ENCODE results near the gene RHCE. TPM values are rescaled to one million over a fixed set of nuclear protein-coding genes. Genes with fewer than 3 reads are reported as not detected.
A peak's percentile ranks its signal among the peaks of the same experiment; 100 is the strongest.

The RHCE gene
- total RNA-seq, 1 experiment from 2014 or later, result 0.24 TPM

DNA sequence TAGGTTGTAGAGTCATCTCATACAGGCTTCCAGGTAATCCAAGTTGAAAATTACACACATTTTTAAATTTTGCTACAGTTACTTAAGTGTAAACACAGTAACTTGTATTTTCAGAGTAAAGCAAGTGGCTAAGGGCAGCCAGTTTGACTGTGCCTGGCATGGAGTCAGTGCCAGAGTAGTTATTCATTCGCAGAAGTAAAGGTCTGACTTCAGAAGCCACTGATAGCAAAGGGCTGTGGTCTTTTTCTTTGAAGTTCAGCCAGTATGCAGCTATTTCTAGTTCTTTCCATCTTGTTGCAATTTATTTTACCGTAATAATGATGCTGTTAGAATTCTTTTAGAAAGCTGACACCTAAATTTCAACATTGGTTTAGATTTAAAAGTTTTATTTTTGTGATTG, 73.1 kb downstream of the RHCE start (continued):
- TF ChIP-seq, protein P1, sequence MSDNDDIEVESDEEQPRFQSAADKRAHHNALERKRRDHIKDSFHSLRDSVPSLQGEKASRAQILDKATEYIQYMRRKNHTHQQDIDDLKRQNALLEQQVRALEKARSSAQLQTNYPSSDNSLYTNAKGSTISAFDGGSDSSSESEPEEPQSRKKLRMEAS (CRISPR knock-in tag; IDR thresholded peaks at IDR 0.05), result no peak
- TF ChIP-seq OVOL2 (CRISPR knock-in tag; IDR thresholded peaks at IDR 0.05; ENCODE audit: borderline replicate concordance) (no peak), MYBL2 (CRISPR knock-in tag; IDR thresholded peaks at IDR 0.05) (no peak), IRF2 (CRISPR knock-in tag; IDR thresholded peaks at IDR 0.05; ENCODE audit: borderline replicate concordance, low read depth) (no peak), ZNF121 (CRISPR knock-in tag; IDR thresholded peaks at IDR 0.05) (no peak)

DNA sequence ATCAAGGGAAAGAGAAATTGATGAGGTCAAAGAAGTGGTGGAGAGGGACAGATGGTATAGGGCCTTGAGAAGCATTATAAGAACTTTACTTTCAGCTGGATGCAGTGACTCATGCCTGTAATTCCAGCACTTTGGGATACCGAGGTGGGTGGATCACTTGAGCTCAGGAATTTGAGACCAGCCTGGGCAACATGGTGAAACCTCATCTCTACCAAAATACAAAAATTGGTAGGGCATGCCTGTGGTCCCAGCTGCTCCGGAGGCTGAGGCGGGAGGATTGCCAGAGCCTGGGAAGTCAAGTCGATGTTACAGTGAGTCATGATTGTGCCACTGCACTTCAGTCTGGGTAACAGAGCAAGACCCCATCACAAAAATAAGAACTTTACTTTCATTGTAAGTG, 76.8 kb downstream of the RHCE start:
- peak overlapping the region; percentile 51; the same call in 1 of the 2 replicates for H3K27ac Mint-ChIP-seq
- no peak for ATAC-seq
- DNase-seq (ENCODE audit: low spot score), result no peak
- peaks cover 11% of the 10 kb centered on the region for H3K4me1 Mint-ChIP-seq
- peaks cover 18% of the 10 kb centered on the region for H3K36me3 Mint-ChIP-seq
- ChIA-PET CTCF (no interaction called here), POLR2A (no interaction called here)
- H3K4me3 Mint-ChIP-seq, result no peak overlapping the region
- H3K9me3 Mint-ChIP-seq, result no peaks in the 10 kb centered on the region
- H3K27me3 Mint-ChIP-seq (ENCODE audit: low read depth), result no peaks in the 10 kb centered on the region
- TF ChIP-seq, protein P1 (CRISPR knock-in tag; IDR thresholded peaks at IDR 0.05), result no peak
- TF ChIP-seq ZNF671 (CRISPR knock-in tag; IDR thresholded peaks at IDR 0.05) (no peak), ZNF232 (CRISPR knock-in tag; IDR thresholded peaks at IDR 0.05) (no peak), ZNF219 (CRISPR knock-in tag; IDR thresholded peaks at IDR 0.05; ENCODE audit: borderline replicate concordance) (no peak), NR2C2 (CRISPR knock-in tag; IDR thresholded peaks at IDR 0.05) (no peak), NFATC4 (CRISPR knock-in tag; IDR thresholded peaks at IDR 0.05) (no peak), ZBTB21 (CRISPR knock-in tag; IDR thresholded peaks at IDR 0.05; ENCODE audit: borderline replicate concordance) (no peak), ZNF138 (CRISPR knock-in tag; conservative IDR thresholded peaks at IDR 0.05) (no peak)
- TF ChIP-seq, protein P2, sequence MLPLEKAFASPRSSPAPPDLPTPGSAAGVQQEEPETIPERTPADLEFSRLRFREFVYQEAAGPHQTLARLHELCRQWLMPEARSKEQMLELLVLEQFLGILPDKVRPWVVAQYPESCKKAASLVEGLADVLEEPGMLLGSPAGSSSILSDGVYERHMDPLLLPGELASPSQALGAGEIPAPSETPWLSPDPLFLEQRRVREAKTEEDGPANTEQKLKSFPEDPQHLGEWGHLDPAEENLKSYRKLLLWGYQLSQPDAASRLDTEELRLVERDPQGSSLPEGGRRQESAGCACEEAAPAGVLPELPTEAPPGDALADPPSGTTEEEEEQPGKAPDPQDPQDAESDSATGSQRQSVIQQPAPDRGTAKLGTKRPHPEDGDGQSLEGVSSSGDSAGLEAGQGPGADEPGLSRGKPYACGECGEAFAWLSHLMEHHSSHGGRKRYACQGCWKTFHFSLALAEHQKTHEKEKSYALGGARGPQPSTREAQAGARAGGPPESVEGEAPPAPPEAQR (CRISPR knock-in tag; IDR thresholded peaks at IDR 0.05), result no peak
- TF ChIP-seq, protein P3, sequence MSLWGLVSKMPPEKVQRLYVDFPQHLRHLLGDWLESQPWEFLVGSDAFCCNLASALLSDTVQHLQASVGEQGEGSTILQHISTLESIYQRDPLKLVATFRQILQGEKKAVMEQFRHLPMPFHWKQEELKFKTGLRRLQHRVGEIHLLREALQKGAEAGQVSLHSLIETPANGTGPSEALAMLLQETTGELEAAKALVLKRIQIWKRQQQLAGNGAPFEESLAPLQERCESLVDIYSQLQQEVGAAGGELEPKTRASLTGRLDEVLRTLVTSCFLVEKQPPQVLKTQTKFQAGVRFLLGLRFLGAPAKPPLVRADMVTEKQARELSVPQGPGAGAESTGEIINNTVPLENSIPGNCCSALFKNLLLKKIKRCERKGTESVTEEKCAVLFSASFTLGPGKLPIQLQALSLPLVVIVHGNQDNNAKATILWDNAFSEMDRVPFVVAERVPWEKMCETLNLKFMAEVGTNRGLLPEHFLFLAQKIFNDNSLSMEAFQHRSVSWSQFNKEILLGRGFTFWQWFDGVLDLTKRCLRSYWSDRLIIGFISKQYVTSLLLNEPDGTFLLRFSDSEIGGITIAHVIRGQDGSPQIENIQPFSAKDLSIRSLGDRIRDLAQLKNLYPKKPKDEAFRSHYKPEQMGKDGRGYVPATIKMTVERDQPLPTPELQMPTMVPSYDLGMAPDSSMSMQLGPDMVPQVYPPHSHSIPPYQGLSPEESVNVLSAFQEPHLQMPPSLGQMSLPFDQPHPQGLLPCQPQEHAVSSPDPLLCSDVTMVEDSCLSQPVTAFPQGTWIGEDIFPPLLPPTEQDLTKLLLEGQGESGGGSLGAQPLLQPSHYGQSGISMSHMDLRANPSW (CRISPR knock-in tag; conservative IDR thresholded peaks at IDR 0.05; ENCODE audit: low read depth), result no peak
- TF ChIP-seq, protein P4, sequence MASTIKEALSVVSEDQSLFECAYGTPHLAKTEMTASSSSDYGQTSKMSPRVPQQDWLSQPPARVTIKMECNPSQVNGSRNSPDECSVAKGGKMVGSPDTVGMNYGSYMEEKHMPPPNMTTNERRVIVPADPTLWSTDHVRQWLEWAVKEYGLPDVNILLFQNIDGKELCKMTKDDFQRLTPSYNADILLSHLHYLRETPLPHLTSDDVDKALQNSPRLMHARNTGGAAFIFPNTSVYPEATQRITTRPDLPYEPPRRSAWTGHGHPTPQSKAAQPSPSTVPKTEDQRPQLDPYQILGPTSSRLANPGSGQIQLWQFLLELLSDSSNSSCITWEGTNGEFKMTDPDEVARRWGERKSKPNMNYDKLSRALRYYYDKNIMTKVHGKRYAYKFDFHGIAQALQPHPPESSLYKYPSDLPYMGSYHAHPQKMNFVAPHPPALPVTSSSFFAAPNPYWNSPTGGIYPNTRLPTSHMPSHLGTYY (CRISPR knock-in tag; IDR thresholded peaks at IDR 0.05), result no peak
- TF ChIP-seq, protein P5, sequence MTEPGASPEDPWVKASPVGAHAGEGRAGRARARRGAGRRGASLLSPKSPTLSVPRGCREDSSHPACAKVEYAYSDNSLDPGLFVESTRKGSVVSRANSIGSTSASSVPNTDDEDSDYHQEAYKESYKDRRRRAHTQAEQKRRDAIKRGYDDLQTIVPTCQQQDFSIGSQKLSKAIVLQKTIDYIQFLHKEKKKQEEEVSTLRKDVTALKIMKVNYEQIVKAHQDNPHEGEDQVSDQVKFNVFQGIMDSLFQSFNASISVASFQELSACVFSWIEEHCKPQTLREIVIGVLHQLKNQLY (CRISPR knock-in tag; IDR thresholded peaks at IDR 0.05), result no peak
- TF ChIP-seq, protein P6, sequence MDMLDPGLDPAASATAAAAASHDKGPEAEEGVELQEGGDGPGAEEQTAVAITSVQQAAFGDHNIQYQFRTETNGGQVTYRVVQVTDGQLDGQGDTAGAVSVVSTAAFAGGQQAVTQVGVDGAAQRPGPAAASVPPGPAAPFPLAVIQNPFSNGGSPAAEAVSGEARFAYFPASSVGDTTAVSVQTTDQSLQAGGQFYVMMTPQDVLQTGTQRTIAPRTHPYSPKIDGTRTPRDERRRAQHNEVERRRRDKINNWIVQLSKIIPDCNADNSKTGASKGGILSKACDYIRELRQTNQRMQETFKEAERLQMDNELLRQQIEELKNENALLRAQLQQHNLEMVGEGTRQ (CRISPR knock-in tag; IDR thresholded peaks at IDR 0.05), result no peak
- TF ChIP-seq, protein P7, sequence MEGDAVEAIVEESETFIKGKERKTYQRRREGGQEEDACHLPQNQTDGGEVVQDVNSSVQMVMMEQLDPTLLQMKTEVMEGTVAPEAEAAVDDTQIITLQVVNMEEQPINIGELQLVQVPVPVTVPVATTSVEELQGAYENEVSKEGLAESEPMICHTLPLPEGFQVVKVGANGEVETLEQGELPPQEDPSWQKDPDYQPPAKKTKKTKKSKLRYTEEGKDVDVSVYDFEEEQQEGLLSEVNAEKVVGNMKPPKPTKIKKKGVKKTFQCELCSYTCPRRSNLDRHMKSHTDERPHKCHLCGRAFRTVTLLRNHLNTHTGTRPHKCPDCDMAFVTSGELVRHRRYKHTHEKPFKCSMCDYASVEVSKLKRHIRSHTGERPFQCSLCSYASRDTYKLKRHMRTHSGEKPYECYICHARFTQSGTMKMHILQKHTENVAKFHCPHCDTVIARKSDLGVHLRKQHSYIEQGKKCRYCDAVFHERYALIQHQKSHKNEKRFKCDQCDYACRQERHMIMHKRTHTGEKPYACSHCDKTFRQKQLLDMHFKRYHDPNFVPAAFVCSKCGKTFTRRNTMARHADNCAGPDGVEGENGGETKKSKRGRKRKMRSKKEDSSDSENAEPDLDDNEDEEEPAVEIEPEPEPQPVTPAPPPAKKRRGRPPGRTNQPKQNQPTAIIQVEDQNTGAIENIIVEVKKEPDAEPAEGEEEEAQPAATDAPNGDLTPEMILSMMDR (IDR thresholded peaks at IDR 0.05), result no peak
- TF ChIP-seq, protein P8, sequence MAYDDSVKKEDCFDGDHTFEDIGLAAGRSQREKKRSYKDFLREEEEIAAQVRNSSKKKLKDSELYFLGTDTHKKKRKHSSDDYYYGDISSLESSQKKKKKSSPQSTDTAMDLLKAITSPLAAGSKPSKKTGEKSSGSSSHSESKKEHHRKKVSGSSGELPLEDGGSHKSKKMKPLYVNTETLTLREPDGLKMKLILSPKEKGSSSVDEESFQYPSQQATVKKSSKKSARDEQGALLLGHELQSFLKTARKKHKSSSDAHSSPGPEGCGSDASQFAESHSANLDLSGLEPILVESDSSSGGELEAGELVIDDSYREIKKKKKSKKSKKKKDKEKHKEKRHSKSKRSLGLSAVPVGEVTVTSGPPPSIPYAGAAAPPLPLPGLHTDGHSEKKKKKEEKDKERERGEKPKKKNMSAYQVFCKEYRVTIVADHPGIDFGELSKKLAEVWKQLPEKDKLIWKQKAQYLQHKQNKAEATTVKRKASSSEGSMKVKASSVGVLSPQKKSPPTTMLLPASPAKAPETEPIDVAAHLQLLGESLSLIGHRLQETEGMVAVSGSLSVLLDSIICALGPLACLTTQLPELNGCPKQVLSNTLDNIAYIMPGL (CRISPR knock-in tag; IDR thresholded peaks at IDR 0.05), result no peak
- TF ChIP-seq, protein P9, sequence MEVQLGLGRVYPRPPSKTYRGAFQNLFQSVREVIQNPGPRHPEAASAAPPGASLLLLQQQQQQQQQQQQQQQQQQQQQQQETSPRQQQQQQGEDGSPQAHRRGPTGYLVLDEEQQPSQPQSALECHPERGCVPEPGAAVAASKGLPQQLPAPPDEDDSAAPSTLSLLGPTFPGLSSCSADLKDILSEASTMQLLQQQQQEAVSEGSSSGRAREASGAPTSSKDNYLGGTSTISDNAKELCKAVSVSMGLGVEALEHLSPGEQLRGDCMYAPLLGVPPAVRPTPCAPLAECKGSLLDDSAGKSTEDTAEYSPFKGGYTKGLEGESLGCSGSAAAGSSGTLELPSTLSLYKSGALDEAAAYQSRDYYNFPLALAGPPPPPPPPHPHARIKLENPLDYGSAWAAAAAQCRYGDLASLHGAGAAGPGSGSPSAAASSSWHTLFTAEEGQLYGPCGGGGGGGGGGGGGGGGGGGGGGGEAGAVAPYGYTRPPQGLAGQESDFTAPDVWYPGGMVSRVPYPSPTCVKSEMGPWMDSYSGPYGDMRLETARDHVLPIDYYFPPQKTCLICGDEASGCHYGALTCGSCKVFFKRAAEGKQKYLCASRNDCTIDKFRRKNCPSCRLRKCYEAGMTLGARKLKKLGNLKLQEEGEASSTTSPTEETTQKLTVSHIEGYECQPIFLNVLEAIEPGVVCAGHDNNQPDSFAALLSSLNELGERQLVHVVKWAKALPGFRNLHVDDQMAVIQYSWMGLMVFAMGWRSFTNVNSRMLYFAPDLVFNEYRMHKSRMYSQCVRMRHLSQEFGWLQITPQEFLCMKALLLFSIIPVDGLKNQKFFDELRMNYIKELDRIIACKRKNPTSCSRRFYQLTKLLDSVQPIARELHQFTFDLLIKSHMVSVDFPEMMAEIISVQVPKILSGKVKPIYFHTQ (CRISPR knock-in tag; IDR thresholded peaks at IDR 0.05), result no peak
- TF ChIP-seq, protein P10, sequence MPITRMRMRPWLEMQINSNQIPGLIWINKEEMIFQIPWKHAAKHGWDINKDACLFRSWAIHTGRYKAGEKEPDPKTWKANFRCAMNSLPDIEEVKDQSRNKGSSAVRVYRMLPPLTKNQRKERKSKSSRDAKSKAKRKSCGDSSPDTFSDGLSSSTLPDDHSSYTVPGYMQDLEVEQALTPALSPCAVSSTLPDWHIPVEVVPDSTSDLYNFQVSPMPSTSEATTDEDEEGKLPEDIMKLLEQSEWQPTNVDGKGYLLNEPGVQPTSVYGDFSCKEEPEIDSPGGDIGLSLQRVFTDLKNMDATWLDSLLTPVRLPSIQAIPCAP (CRISPR knock-in tag; IDR thresholded peaks at IDR 0.05), result no peak
